ENCODE data around the gene TPT1. TPM values are rescaled to one million over a fixed set of nuclear protein-coding genes. Genes with fewer than 3 reads are reported as not detected.

TPT1 gene
- total and polyA plus RNA-seq, 9 of the 15 experiments (the other 6 are each of a cell fraction or from before 2014, with no cell fraction given) = 602 to 2,508 (median 1,784) TPM

GRCh38 chr13:45341034-45341798, at the start of gene TPT1 (continued):
- TF ChIP-seq ATF3 (IDR thresholded peaks at IDR 0.05) (peak; percentile 42), ATF3 (CRISPR knock-in tag; conservative IDR thresholded peaks at IDR 0.05) (no peak), CCNT2 (IDR thresholded peaks at IDR 0.05; ENCODE audit: borderline replicate concordance, extremely low read depth, insufficient read length, low read depth, low read length) (peak; percentile 57), MYC (IDR thresholded peaks at IDR 0.05; ENCODE audit: low read depth, low read length) (peak; percentile 48; the same call in 1 of the 2 replicates), MYC (CRISPR knock-in tag; IDR thresholded peaks at IDR 0.05; ENCODE audit: borderline replicate concordance, low read depth) (no peak), JUNB (CRISPR knock-in tag; conservative IDR thresholded peaks at IDR 0.05) (peak; percentile 87), SIX5 (IDR thresholded peaks at IDR 0.05; ENCODE audit: borderline replicate concordance in 1 of 2, insufficient read depth in 1 of 2, low read depth in 1 of 2, low read length in 2 of 2) (peak in 1 of 2 experiments; percentile 16; a peak in 1 of 4 replicates), GMEB1 (CRISPR knock-in tag; IDR thresholded peaks at IDR 0.05) (peak; percentile 66), POLR2G (IDR thresholded peaks at IDR 0.05; ENCODE audit: low read depth, low read length) (peak; percentile 96), ETV5 (CRISPR knock-in tag; IDR thresholded peaks at IDR 0.05; ENCODE audit: low read depth) (peak; percentile 90), NRF1 (conservative IDR thresholded peaks at IDR 0.05 in 1 of 2, IDR thresholded peaks at IDR 0.05 in 1 of 2) (peak; percentile 87 to 89), ATF1 (CRISPR knock-in tag; IDR thresholded peaks at IDR 0.05) (peak; percentile 96), ATF1 (tag; IDR thresholded peaks at IDR 0.05) (peak; percentile 98), PRPF4 (IDR thresholded peaks at IDR 0.05; ENCODE audit: insufficient read depth, low read depth, low read length, poor library complexity, severe bottlenecking) (peak; percentile 57), TAF1 (IDR thresholded peaks at IDR 0.05; ENCODE audit: control insufficient read depth, extremely low read depth, insufficient read depth, low read length, severe bottlenecking) (peak; percentile 56), CREB1 (IDR thresholded peaks at IDR 0.05) (peak; percentile 99), CREB1 (CRISPR knock-in tag; IDR thresholded peaks at IDR 0.05) (peak; percentile 98), MBD2 (IDR thresholded peaks at IDR 0.05; ENCODE audit: borderline replicate concordance, low read depth) (peak; percentile 48; the same call in 1 of the 2 replicates), HNRNPLL (IDR thresholded peaks at IDR 0.05; ENCODE audit: low read depth, low read length, poor library complexity, severe bottlenecking) (peak; percentile 21), AFF4 (CRISPR knock-in tag; IDR thresholded peaks at IDR 0.05) (0 out of 2 replicates have a peak, but pooled peaks have one; percentile 80), GABPB1 (CRISPR knock-in tag; IDR thresholded peaks at IDR 0.05) (peak; percentile 93)
